GM12878 (cell line): Measurements from ENCODE around the gene DFFA.

Source experiments
- CTCF ChIP-seq, 3 experiments: IDR thresholded peaks in 2 of 3; conservative IDR thresholded peaks in 1 of 3; 2 replicates each; pipeline ENCODE4 v1.5.1; 2011; ENCODE audit warnings: low read depth in 3 of 3, low read length in 3 of 3, mild to moderate bottlenecking in 3 of 3, control low read depth in 2 of 3, moderate library complexity in 2 of 3, inconsistent platforms in 1 of 3, mixed read lengths in 1 of 3; ENCODE audit not compliant: control insufficient read depth in 2 of 3, insufficient read depth in 1 of 3; ENCODE audit errors: extremely low read depth in 1 of 3
- POLR2A ChIP-seq: IDR thresholded peaks from 2 replicates; pipeline ENCODE4 v1.6.1; 2011; ENCODE audit warnings: low read depth, mild to moderate bottlenecking, low read length
- POLR2AphosphoS2 ChIP-seq: IDR thresholded peaks from 2 replicates; pipeline ENCODE4 v1.6.1; 2011; ENCODE audit warnings: low read depth, mild to moderate bottlenecking, low read length, improper control_type of control experiment, moderate library complexity
- RAD21 ChIP-seq: IDR thresholded peaks from 2 replicates; pipeline ENCODE4 v1.6.1; 2011; ENCODE audit warnings: mild to moderate bottlenecking, low read depth, low read length, moderate library complexity; ENCODE audit not compliant: insufficient read depth
- SMAD1 ChIP-seq: fragments of 450-650 bp; IDR thresholded peaks from 2 replicates; pipeline ENCODE4 v1.6.1; 2018; ENCODE audit warnings: mild to moderate bottlenecking, low read depth; ENCODE audit not compliant: partially characterized antibody
- TCF12 ChIP-seq: IDR thresholded peaks from 2 replicates; pipeline ENCODE4 v1.6.1; 2011; ENCODE audit warnings: low read depth, mild to moderate bottlenecking, low read length
- ZBTB11 ChIP-seq: fragments of 450-650 bp; formaldehyde crosslinking; IDR thresholded peaks from 2 replicates; pipeline ENCODE4 v1.5.0; 2022; ENCODE audit warnings: mild to moderate bottlenecking, missing genetic modification characterization
- ZNF274 ChIP-seq: IDR thresholded peaks from one replicate; pipeline ENCODE4 v1.8.0; 2011; ENCODE audit not compliant: insufficient read length, insufficient read depth

DNA sequence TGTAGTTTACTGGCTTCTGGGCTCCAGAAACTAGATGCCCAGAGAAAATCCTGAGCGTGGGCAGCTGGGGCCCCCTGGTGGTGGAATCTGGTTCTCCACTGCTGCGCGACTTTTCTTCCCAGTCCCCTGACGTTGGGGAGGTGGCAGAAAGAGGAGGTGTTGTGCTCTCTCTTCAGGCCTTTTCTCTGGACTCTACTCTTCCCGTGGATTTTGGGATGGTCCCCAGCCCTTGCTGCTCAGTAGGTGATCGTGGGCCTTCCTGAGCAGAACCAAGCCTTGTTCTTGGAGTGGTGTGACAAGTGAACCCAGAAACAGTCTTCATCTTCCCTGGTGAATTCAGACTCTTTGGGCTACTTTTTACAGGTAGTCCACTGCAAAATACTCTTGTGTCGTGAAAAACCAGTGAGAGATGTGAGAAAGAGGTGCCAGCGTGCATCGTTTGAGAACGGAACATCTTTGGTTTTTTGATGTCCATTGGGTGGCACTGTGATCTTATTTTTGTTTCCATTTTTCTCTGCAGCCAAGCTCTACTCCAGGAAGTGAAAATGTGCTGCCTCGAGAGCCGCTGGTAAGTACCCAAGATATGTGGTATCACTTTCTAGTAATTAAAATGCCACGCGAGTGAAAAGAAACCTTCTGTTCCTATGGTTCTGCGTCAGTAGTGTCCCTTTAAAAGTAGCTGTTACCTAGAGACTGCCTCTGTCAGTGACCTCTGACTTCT is 22.6 kb upstream of the DFFA start:
- no peak for TF ChIP-seq SMAD1
- peak; percentile 16; the same call in 1 of the 2 replicates for TF ChIP-seq ZBTB11 (CRISPR knock-in tag)
- no peak for TF ChIP-seq POLR2AphosphoS2
- TF ChIP-seq ZNF274 = no peak
- no peak for TF ChIP-seq TCF12
- TF ChIP-seq POLR2A = no peak
- peak; percentile 88 to 93 (median 92) for TF ChIP-seq CTCF (IDR thresholded peaks at IDR 0.05 in 2 of 3, conservative IDR thresholded peaks at IDR 0.05 in 1 of 3; ENCODE audit: control insufficient read depth in 2 of 3, extremely low read depth in 1 of 3, insufficient read depth in 1 of 3, low read depth in 3 of 3, low read length in 3 of 3)
- TF ChIP-seq RAD21 = peak; percentile 82
